ENCODE measurements around the gene PRKN. TPM values are rescaled to one million over a fixed set of nuclear protein-coding genes. Genes with fewer than 3 reads are reported as not detected.

The PRKN gene
- polyA plus RNA-seq, 1 donor from 2014 or later = 1.2 TPM

- TF ChIP-seq SMC3 (conservative IDR thresholded peaks at IDR 0.05; ENCODE audit: poor library complexity) (no peak), EZH2 (IDR thresholded peaks at IDR 0.05; ENCODE audit: borderline replicate concordance, insufficient read depth, low read length, poor library complexity, severe bottlenecking) (no peak), TAF1 (IDR thresholded peaks at IDR 0.05; ENCODE audit: low read depth) (no peak), EP300 (conservative IDR thresholded peaks at IDR 0.05; ENCODE audit: poor library complexity, severe bottlenecking) (no peak), POLR2AphosphoS5 (IDR thresholded peaks at IDR 0.05) (no peak), REST (IDR thresholded peaks at IDR 0.05; ENCODE audit: borderline replicate concordance) (no peak), RAD21 (conservative IDR thresholded peaks at IDR 0.05) (no peak), CTCF (IDR thresholded peaks at IDR 0.05; ENCODE audit: poor library complexity, severe bottlenecking) (no peak)
- Histone ChIP-seq H3K4me3 (ENCODE audit: low read length) (no peak overlapping the region), H4K20me1 (ENCODE audit: insufficient read depth) (no peaks in the 10 kb centered on the region), H3F3A (ENCODE audit: insufficient read depth, low read length, poor library complexity, severe bottlenecking) (no peaks in the 10 kb centered on the region), H2AFZ (ENCODE audit: low read depth, low read length) (no peak overlapping the region), H3K36me3 (ENCODE audit: insufficient read depth, low read length) (no peaks in the 10 kb centered on the region), H3K27ac (ENCODE audit: low read length) (no peak overlapping the region), H3K9me2 (ENCODE audit: insufficient read depth, low read length) (no peaks in the 10 kb centered on the region), H3K9me3 (ENCODE audit: low read length) (no peaks in the 10 kb centered on the region), H3K4me2 (ENCODE audit: low read length) (no peak overlapping the region), H3K27me3 (ENCODE audit: insufficient read depth, low read depth, low read length) (no peaks in the 10 kb centered on the region), H3K9ac (ENCODE audit: low read length) (no peak overlapping the region), H3K79me2 (replicated peaks; ENCODE audit: insufficient read depth, low read length) (no peaks in the 10 kb centered on the region)
Measured at GRCh38 chr6:162373192-162373591, 354.4 kb downstream of the PRKN start.

- no peak overlapping the region for H3K4me3 ChIP-seq (ENCODE audit: low read length)
- no peak overlapping the region for H3K27ac ChIP-seq (ENCODE audit: low read length)
- no peaks in the 10 kb centered on the region for H3K36me3 ChIP-seq (ENCODE audit: insufficient read depth, low read length)
- H3K9ac ChIP-seq (ENCODE audit: low read length) = no peak overlapping the region
- no peaks in the 10 kb centered on the region for H3F3A ChIP-seq (ENCODE audit: insufficient read depth, low read length, poor library complexity, severe bottlenecking)
- H3K4me2 ChIP-seq (ENCODE audit: low read length) = no peak overlapping the region
- no peaks in the 10 kb centered on the region for H3K79me2 ChIP-seq (replicated peaks; ENCODE audit: insufficient read depth, low read length)
- H3K9me3 ChIP-seq (ENCODE audit: low read length) = no peaks in the 10 kb centered on the region
- H3K9me2 ChIP-seq (ENCODE audit: insufficient read depth, low read length) = no peaks in the 10 kb centered on the region
- no peak overlapping the region for H2AFZ ChIP-seq (ENCODE audit: low read depth, low read length)
- H4K20me1 ChIP-seq (ENCODE audit: insufficient read depth) = no peaks in the 10 kb centered on the region
- no peak for TF ChIP-seq POLR2AphosphoS5 (IDR thresholded peaks at IDR 0.05)
- TF ChIP-seq EZH2 (IDR thresholded peaks at IDR 0.05; ENCODE audit: borderline replicate concordance, insufficient read depth, low read length, poor library complexity, severe bottlenecking) = no peak
- no peak for TF ChIP-seq CTCF (IDR thresholded peaks at IDR 0.05; ENCODE audit: poor library complexity, severe bottlenecking)
- TF ChIP-seq RAD21 (conservative IDR thresholded peaks at IDR 0.05) = no peak
- no peak for TF ChIP-seq TAF1 (IDR thresholded peaks at IDR 0.05; ENCODE audit: low read depth)
- TF ChIP-seq SMC3 (conservative IDR thresholded peaks at IDR 0.05; ENCODE audit: poor library complexity) = no peak
- TF ChIP-seq MXI1 (conservative IDR thresholded peaks at IDR 0.05; ENCODE audit: poor library complexity, severe bottlenecking) = no peak
- TF ChIP-seq REST (IDR thresholded peaks at IDR 0.05; ENCODE audit: borderline replicate concordance) = no peak
- TF ChIP-seq EP300 (conservative IDR thresholded peaks at IDR 0.05; ENCODE audit: poor library complexity, severe bottlenecking) = no peak
- H3K27me3 ChIP-seq (ENCODE audit: insufficient read depth, low read depth, low read length) = no peaks in the 10 kb centered on the region
Measured at GRCh38 chr6:162372106-162372505, 355.5 kb downstream of the PRKN start.

Measured in neural cell (in vitro differentiated cells).